ENCODE measurements around the gene ERMARD. TPM values are rescaled to one million over a fixed set of nuclear protein-coding genes. Genes with fewer than 3 reads are reported as not detected.

Gene ERMARD
- total RNA-seq, 2 donors from 2014 or later = 22.4 to 39.8 TPM

DNA sequence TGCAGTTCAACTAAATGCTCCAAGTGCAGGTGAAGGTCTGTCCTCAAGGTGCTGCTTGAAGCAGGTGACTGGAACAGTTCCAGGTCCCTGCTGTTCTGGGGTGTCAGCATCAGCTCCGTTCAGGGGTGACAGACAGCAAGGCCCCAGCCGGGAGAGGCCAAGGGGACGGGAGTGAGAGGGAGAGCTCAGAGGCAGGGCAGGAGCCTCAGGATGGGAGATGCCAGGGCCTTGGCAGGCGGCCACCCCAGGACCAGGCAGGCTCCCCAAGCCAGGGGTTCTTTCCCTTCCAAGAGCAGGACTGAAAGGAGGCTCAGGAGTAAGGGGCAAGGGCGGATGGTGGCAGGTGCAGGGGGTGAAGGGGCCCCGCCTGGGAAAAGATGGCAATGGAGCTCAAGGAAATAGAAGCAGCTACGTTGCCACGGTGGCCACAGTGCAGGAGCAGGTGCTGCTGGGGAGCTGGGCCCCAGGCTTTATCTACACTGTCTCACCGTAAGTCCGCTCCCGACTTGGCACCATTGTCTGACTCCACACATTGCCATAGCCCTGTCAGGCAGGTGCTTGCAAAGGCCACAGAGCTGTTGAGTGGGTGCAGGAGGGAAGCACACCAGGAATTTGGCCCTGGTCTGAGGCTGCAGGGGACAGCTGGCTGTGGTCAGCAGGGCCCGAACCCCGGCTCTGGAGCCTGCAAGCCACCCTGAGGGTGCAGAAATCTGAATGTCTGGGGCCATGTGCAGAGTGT is 43.1 kb downstream of the ERMARD start:
- Mint-ChIP-seq H3K4me3 (no peak overlapping the region), H3K27ac (no peak overlapping the region), H3K36me3 (no peaks in the 10 kb centered on the region), H3K27me3 (peaks cover 61 to 79% of the 10 kb centered on the region in 2 donors), H3K4me1 (ENCODE audit: low read depth in 2 of 2) (peaks cover 15 to 17% of the 10 kb centered on the region in 2 donors), H3K9me3 (no peaks in the 10 kb centered on the region)
- ATAC-seq (no peak), DNase-seq (ENCODE audit: low spot score) (no peak)

DNA sequence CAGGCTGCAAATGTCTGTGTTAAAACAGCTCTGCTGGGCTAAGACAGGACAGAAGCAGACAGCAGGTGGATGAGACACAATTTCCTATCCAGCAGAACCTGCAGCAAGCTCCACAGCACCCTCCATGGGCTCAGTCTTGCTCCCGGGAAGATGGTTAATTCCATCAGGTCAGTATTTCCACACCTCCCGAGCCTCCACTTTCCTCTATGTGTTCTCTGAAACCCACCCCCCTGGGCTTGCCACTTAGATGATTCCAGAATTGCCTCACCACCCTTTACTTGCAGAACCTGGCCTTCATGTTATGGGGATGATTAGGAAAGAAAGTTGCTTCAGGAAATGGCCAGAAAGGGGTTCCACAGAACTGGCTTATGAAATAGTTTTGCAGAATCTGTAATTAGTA is 43.8 kb downstream of the ERMARD start:
- Mint-ChIP-seq H3K27ac (no peak overlapping the region), H3K4me1 (ENCODE audit: low read depth in 2 of 2) (peaks cover 10% of the 10 kb centered on the region in 2 donors), H3K9me3 (no peaks in the 10 kb centered on the region), H3K27me3 (peaks cover 59 to 79% of the 10 kb centered on the region in 2 donors), H3K4me3 (no peak overlapping the region), H3K36me3 (no peaks in the 10 kb centered on the region)
- no peak for ATAC-seq
- no peak for DNase-seq (ENCODE audit: low spot score)

DNA sequence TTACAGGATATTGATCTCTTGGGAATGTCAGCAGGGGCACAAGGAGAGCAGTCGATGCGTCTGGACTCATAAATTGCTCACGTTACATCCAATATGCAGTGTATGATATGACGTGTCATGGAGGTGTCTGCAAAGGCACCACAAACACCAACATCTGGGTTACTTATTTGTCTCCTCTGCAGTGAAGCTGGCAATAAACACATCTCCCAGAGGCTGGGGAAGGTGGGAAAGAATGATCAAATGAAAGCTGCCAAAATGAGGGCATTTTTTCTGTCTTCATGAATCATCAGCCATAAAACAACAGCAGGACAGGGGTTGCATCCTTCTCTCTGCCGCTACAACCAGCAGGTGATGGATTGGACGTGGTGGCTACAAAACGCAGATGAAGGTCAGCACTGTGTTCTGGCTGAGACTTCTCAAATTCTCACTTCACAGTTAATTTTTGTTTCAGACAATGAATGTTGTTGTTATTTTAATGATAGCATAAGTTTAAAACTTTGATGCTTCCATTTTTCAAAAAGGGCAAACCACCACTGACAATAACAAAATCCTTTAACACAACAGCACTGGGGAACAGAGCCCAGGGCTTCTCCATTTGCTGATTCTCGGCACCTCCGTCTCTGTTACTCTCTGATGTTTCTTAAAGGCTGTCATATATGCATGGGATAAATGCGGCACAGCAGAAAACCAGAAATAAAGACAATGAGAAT is 47.5 kb downstream of the ERMARD start:
- no peak overlapping the region for H3K4me3 Mint-ChIP-seq
- no peak for ATAC-seq
- no peaks in the 10 kb centered on the region for H3K9me3 Mint-ChIP-seq
- no peaks in the 10 kb centered on the region for H3K36me3 Mint-ChIP-seq
- H3K27me3 Mint-ChIP-seq = peaks cover 47 to 55% of the 10 kb centered on the region in 2 donors
- H3K4me1 Mint-ChIP-seq (ENCODE audit: low read depth in 2 of 2) = peaks cover 12 to 13% of the 10 kb centered on the region in 2 donors
- DNase-seq (ENCODE audit: low spot score) = no peak
- H3K27ac Mint-ChIP-seq = no peak overlapping the region

DNA sequence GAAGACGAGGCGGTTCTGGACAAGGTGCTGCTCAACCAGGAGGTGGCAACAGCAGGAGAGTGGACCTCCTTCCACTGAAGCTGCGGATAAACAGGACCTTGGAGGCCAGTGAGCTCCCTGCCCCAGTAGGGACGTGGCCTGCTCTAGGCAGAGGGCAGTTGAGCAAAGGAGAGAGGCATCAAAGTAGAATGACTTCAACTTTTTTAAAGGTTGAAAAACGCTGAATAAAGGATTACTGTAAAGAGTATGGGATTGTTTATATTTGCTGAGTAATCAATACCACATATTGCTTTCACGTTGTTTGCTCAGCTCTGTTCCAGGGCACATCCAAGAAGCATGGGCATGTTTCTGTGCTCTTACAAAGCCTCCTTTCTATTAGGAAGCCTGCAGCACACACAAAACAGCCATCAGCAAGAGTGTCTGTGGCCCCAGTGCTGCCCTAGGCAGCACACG is 48.1 kb downstream of the ERMARD start:
- H3K9me3 Mint-ChIP-seq = no peaks in the 10 kb centered on the region
- no peak overlapping the region for H3K4me3 Mint-ChIP-seq
- H3K27ac Mint-ChIP-seq = no peak overlapping the region
- no peaks in the 10 kb centered on the region for H3K36me3 Mint-ChIP-seq
- ATAC-seq (no peak), DNase-seq (ENCODE audit: low spot score) (no peak)
- H3K4me1 Mint-ChIP-seq (ENCODE audit: low read depth in 2 of 2) = peaks cover 18 to 19% of the 10 kb centered on the region in 2 donors
- peaks cover 49 to 60% of the 10 kb centered on the region in 2 donors for H3K27me3 Mint-ChIP-seq

DNA sequence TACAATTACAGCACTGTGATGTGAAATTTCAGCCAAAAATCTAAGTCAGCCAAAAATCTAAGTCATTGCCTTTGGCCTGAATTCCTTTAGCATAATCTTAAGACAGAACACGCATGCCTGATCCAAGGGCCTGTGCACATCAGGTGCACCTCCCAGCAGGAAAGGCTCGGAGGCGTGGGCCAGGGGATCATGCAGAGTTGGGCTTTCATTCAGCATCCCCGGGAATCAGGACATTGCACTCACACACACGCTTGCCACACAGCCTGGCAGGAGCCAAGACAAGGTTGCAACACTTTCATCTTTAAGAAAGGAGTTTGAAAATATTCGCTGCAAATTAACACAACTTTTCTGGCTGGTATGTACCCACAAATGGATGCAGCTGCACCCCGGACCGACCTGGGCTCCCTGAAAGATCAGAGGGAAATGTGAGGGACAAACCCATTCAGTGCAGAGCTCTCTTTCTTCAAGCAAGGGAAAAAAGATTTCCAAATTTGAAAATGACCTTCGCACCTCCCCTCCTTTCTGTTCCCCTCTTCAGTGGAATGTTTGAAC is 48.8 kb downstream of the ERMARD start:
- Mint-ChIP-seq H3K27me3 (peaks cover 50 to 62% of the 10 kb centered on the region in 2 donors), H3K27ac (no peak overlapping the region), H3K4me3 (no peak overlapping the region), H3K4me1 (ENCODE audit: low read depth in 2 of 2) (peaks cover 25 to 26% of the 10 kb centered on the region in 2 donors), H3K36me3 (no peaks in the 10 kb centered on the region), H3K9me3 (peaks cover 2% of the 10 kb centered on the region)
- ATAC-seq = no peak
- no peak for DNase-seq (ENCODE audit: low spot score)

DNA sequence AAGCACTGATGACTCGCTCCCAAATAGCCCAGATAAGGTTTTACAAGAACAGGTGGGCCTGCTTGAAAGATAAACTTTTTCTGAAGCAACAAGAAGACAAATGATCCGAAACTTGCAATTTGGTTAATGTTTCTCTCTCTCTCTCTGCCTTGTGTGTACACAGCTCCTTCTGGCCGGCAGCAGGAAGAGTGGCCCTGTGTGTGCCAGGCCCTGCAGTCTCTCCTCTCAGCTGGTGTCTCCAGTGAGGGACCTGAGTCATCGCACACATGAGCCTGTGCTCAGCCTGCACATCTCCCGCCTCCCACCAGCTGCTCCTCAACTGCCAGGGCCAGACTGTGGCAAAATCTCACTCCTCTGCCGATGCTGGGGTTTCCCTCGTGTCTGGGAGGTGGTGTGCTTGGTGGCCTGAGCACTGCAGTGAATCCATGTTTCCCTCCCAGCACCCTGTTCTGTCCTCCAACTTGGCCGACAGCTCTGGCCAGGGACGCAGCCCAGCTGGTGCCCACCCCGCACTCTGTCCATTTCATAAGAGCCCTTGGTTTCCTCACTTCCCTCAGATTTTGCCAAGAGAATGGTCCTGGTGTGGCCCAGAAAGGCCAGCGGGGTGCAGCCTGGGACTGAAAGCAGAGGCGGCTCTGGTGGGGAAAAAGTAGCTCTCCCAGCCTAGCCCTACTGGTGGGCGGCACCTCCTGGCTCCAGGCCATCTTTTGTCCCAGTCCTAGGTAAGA is 49.4 kb downstream of the ERMARD start:
- ATAC-seq (no peak), DNase-seq (ENCODE audit: low spot score) (no peak)
- Mint-ChIP-seq H3K4me1 (ENCODE audit: low read depth in 2 of 2) (peaks cover 31 to 32% of the 10 kb centered on the region in 2 donors), H3K27me3 (peaks cover 54 to 62% of the 10 kb centered on the region in 2 donors), H3K36me3 (no peaks in the 10 kb centered on the region), H3K4me3 (no peak overlapping the region), H3K9me3 (peaks cover 3% of the 10 kb centered on the region), H3K27ac (no peak overlapping the region)

DNA sequence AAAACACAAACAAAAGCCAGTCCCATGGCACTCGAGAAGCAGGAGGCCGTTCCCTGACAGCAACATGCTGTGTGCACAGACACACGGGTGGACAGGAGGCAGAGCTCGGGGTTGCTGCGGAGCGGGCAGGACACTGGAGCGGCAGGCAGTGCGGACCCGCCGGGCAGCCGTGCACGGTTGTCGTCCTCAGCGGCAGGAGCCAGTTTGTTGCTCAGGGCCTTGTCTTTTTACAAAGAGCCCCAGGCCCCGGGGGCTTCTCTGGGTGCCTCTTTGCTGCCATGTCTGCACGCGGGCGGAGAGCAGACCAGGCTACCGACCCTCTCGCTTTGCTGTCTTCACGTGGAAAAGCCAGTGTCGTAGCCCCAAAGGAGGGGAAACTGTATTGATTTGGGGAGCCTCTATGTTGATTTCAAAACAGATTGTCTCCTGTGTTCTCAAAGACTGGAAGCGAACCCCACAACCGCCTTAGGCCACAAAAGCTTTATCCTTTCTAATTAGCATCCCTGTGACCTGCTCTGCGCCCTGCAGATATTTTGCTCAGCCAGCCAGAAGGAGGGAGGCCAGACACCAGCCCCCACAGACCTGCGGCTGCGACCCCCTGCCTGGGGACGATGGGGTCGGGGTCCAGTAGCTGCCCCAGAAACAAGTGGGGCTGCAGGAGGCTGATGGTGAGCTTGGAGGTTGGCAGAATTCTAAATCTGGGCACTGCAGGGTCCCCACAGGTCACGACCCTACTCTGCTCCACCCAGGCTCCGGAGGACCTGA is 50.2 kb downstream of the ERMARD start:
- Mint-ChIP-seq H3K4me1 (ENCODE audit: low read depth in 2 of 2) (peaks cover 39 to 40% of the 10 kb centered on the region in 2 donors), H3K36me3 (no peaks in the 10 kb centered on the region), H3K27ac (no peak overlapping the region), H3K9me3 (peaks cover 4% of the 10 kb centered on the region), H3K27me3 (peaks cover 53 to 60% of the 10 kb centered on the region in 2 donors), H3K4me3 (no peak overlapping the region)
- no peak for ATAC-seq
- DNase-seq (ENCODE audit: low spot score) = no peak

DNA sequence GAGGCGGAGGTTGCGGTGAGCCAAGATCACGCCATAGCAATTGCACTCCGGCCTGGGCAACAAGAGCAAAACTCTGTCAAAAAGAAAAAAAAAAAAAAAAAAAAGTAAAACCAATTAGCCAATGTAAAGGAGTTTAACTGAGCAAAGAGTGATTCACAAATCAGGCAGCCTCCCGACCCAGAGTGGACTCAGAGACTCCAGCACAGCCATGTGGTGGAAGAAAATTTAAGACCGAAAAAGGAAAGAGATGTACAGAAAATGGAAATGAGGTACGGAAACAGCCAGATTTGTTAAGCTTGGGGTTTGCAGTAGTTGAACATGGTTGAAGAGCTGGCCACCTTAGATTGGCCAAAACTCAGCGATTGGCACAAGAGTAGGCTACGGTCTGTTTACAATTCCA is 51.4 kb downstream of the ERMARD start:
- no peak for ATAC-seq
- Mint-ChIP-seq H3K27me3 (peaks cover 51 to 59% of the 10 kb centered on the region in 2 donors), H3K4me3 (peak overlapping the region; percentile 44), H3K27ac (no peak overlapping the region), H3K9me3 (peaks cover 7% of the 10 kb centered on the region), H3K36me3 (no peaks in the 10 kb centered on the region), H3K4me1 (ENCODE audit: low read depth in 2 of 2) (peaks cover 49 to 52% of the 10 kb centered on the region in 2 donors)
- DNase-seq (ENCODE audit: low spot score) = no peak

DNA sequence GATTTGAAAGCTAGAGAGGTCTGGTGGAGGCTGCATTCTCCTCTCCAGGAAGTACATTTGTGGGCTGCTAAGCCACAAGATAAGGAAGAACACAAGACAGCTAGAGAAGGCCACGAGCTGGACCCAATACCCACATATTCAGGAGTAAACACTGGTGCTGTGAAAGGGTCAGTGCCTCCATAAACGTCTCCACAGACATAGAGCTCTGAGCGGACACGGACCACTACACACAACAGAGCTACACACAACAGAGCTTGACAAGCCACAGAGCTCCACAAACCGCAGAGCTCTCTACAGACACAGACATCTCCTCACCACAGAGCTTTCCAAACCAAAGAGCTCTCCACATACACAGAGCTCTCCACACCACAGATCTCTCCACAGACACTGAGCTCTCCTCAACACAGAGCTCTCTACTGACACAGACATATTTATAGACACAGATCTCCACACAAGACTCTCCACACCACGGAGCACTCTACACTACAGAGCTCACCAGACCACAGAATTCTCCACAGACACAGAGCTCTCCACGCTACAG is 51.9 kb downstream of the ERMARD start:
- DNase-seq (ENCODE audit: low spot score) = no peak
- peaks cover 51 to 53% of the 10 kb centered on the region in 2 donors for H3K4me1 Mint-ChIP-seq (ENCODE audit: low read depth in 2 of 2)
- H3K27me3 Mint-ChIP-seq = peaks cover 48 to 54% of the 10 kb centered on the region in 2 donors
- peaks cover 7% of the 10 kb centered on the region for H3K9me3 Mint-ChIP-seq
- ATAC-seq = peak; percentile 26 to 29
- H3K27ac Mint-ChIP-seq = no peak overlapping the region
- no peaks in the 10 kb centered on the region for H3K36me3 Mint-ChIP-seq
- H3K4me3 Mint-ChIP-seq = peak overlapping the region; percentile 44

DNA sequence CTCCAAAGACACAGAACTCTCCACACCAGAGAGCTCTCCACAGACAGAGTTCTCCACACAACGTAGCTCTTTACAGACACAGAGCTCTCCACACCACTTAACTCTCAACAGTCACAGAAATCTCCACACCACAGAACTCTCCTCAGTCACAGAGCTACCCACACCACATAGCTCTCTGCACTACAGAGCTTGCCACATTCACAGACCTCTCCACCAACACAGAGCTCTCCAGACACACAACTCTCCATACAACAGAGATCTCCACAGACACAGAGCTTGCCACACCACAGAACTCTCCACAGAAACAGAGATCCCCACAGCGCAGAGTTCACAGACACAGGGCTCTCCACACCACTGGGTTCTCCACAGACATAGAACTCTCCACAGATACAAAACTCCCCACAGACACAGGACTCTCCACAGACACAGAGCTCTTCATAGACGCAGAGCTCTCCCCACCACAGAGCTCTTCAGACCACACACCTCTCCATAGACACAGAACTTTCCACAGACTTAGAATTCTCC is 52.5 kb downstream of the ERMARD start:
- Mint-ChIP-seq H3K27me3 (peaks cover 43 to 48% of the 10 kb centered on the region in 2 donors), H3K9me3 (peaks cover 7% of the 10 kb centered on the region), H3K36me3 (no peaks in the 10 kb centered on the region), H3K27ac (peak overlapping the region in 1 of 2 donors; percentile 1), H3K4me1 (ENCODE audit: low read depth in 2 of 2) (peaks cover 53 to 54% of the 10 kb centered on the region in 2 donors), H3K4me3 (peak overlapping the region; percentile 44)
- no peak for DNase-seq (ENCODE audit: low spot score)
- ATAC-seq = peak in 1 of 2 donors; percentile 4

DNA sequence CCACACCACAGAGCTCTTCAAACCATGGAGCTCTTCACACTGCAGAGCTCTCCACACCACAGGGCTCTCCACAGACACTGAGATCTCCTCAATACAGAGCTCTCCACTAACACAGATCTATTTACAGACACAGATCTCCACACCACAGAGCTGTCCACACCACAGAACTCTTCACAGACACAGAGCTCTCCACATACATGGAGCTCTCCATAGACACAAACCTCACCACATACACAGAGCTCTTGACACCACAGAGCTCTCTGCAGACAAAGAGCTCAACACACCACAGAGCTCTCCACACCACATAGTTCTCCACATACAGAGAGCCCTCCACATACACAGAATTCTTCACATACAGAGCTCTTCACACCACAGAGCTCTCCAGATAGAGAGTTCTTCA is 53.0 kb downstream of the ERMARD start:
- Mint-ChIP-seq H3K9me3 (peaks cover 7% of the 10 kb centered on the region), H3K36me3 (no peaks in the 10 kb centered on the region), H3K27me3 (peaks cover 40 to 43% of the 10 kb centered on the region in 2 donors), H3K27ac (peak overlapping the region in 1 of 2 donors; percentile 1), H3K4me1 (ENCODE audit: low read depth in 2 of 2) (peaks cover 53 to 54% of the 10 kb centered on the region in 2 donors), H3K4me3 (peak overlapping the region; percentile 44)
- DNase-seq (ENCODE audit: low spot score) (no peak), ATAC-seq (no peak)

DNA sequence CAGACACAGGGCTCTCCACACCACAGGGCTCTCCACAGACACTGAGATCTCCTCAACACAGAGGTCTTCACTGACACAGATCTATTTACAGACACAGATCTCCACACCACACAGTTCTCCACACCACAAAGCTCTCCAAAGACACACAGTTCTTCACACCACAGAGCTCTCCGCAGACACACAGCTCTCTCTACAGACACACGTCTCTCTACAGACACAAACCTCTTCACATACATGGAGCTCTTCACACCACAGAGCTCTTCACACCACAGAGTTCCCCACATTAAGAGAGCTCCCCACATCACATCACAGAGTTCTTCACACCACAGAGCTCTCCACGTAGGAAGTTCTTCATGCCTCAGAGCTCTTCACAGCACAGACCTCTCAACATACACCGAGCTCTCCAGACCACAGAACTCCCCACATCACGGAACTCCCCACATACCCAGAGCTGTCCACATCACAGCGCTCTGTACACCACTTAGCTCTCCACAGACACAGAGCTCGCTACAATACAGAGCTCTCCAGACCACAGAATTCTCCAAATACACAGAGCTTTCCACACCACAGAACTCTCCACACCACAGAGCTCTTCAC is 53.9 kb downstream of the ERMARD start:
- DNase-seq (ENCODE audit: low spot score) (no peak), ATAC-seq (peak; percentile 47 to 65)
- Mint-ChIP-seq H3K4me1 (ENCODE audit: low read depth in 2 of 2) (peaks cover 58 to 62% of the 10 kb centered on the region in 2 donors), H3K36me3 (no peaks in the 10 kb centered on the region), H3K27me3 (peaks cover 43 to 45% of the 10 kb centered on the region in 2 donors), H3K9me3 (peaks cover 7% of the 10 kb centered on the region), H3K27ac (peak overlapping the region in 1 of 2 donors; percentile 1), H3K4me3 (peak overlapping the region; percentile 0)
